NCI-H1417 (cell line): Measurements from ENCODE around the gene MKI67.

Experiments
- DNase-seq, 3 experiments: peaks; one replicate each; lab custom pipeline; 2025; lab: John Stamatoyannopoulos, UW

MKI67 gene

DNA sequence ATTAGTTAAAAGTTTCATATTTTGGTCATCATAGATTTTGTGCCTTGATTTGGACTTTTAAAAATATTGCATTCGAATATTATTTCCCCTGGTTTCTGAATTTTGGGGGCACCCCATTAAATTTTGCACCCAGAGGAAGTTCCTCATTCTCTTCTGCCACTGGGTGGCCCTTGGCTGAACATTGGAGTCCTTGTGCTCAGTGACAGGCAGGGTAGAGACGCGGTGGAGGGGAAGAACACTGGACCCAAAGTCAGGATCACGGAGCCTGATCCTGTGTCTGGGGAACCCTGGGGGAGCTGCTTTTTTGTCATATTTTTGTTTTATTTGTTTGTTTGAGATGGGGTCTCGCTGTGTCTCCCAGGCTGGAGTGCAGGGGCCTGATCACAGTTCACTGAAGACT lies 74.7 kb downstream of the MKI67 start:
- DNase-seq: no peak

DNA sequence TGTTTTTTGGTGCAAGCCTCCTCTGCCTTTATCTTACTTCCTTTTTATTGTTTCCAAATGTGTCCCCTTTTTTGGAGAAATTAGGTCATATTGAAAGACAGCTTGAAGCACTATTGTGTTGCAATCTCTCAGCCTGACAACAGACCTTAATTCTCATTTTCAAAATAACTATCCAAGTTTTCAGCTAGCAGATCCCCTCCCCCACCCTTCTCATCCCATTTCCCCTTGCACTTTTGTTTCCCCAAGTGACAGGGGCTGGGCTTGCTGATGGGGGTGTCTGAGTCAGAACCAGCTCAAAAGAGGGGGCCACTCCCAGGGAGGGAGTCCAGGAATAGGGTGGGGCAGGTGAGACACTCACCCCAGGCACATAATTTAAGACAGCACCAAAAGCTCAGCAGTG lies 75.3 kb downstream of the MKI67 start:
- no peak for DNase-seq

DNA sequence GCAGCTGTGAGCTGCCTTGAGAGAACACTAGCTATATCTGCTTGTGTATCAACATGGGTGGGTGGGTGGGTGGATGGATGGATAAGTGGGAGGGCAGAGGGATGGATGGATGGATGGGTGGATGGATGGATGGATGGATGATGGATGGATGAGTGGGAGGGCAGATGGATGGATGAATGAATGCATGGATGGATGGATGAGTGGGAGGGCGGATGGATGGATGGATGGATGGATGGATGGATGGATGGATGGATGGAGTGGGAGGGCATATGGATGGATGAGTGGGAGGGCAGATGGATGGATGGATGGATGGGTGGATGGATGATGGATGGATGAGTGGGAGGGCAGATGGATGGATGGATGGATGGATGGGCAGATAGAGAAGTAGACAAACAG lies 76.1 kb downstream of the MKI67 start:
- DNase-seq: no peak

DNA sequence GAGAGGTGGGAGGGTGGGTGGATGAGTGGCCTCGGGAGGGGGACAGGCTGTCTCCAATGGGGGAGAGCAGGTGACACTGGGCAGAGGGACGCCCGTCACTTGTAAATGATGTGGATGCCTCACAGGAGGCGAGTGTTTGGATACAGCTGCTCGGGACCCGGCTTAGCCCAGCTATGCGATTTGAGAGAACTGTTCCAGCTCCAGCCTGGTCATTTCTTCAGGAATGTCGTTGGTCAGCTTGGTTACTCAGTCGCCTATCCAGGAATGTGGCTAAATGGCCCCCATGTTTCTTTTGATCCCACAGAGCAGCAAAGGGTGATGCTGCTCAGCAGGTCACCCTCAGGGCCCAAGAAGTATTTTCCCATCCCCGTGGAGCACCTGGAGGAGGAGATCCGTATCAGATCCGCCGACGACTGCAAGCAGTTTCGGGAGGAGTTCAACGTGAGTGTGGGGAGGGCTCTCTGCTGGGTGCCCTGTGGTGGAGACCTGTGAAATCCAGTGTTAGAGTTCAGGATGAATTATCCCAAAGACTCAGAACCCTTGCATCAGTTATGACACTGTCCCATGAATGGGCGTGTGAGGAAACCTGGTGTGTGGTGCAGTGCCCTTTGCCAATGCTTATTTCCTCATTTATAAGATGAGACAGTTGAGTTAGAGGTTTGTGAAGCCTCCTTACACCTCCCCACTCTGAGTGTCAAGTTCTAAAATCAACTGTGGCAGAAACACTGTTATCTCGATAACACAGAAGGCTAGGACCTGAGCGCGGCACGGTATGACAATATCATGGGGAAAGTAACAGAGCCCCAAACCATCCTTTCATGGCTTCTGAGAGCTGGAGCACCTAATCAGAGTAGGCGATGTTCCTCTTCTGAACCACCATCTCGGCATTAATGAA lies 76.8 kb downstream of the MKI67 start:
- DNase-seq: no peak

DNA sequence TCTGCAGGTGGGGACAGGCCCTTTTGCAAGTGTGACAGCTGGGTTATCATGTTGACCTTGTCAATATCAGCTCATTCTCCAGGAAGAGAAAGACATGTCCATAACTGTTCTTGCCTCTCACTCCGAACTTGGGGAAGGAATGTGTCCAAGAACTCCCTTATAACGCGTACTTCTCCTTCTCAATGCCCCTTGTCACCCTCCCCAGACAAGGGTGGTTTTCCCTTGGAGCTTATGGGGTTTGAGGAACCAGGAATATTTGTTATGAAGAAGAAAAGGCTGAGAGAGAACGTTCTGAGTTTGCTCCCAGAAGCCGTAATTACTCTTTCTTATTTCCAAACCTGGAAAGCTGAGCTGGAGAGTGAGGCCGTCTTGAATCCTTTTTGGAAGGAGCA lies 77.4 kb downstream of the MKI67 start:
- no peak for DNase-seq

DNA sequence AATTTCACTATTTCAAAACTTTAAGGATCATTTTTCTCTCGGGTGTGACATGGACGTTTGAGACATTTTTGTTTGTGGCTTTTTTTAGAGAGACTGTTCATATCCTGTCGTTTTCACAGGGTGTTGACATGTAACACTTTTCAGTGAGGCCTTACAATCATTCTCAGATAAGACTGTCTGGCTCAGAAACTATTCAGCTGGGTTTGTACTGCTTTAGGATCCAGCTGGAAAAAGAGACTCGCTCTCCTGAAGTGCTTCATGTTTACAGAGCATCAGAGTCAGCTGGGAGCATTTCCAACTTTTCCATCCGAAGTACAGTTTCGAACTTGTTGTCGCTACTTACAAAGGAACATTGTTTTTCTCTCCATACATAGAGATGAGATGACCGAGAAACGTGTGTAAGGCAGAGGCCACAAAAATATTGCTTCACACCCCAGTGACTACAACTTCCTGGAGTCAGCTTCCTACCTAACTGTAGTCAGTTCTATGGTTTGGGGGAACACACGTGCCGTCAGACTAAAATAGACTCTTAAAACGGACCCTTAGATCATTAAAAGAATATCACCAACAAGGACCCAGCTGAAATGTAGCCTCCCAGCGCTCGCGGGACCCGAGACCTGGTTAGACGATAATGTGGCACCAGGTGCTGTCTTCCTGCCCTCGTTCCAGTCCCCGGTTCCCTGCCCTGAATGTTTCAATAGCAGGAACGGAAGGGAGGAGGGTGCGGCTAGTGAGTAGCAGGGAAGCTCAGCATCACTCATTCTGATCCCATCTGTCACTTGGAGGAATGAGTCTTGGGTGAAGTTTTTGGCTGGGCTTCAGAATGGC lies 78.0 kb downstream of the MKI67 start:
- DNase-seq: no peak

DNA sequence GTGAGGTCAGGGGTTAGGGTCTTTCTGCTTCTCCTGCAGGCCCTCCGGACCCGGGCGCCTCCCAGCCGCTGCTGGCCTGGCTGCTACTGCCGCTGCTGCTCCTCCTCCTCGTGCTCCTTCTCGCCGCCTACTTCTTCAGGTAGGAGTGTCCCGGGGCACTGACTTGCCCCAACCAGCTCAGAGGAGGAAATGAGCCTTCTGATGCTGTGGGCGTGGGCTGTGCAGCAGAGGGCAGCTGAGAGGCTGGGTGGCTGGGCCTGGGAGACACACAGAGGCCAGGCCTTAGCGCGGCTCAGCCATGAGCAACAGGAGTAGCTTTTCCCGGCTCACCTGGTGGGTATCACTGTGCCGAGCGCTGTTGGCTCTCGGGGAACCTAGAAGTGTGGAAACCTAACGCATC lies 78.9 kb downstream of the MKI67 start:
- no peak for DNase-seq

DNA sequence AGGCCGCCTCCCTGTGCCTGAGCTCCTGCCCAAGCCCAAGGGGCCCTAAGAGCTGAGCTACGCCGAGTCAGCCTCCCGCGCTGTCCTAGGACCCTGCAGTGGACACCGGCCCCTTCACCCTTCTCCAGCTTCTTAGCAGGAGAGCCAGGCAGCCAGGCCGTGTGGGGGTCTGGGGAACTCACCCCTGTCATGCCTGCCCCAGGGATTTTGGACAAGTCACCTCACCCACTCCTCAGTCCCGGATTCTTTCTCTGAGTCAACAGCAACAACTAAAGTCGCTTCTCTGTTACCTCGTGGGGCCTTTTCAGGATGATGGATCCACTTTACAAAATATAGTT lies 79.3 kb downstream of the MKI67 start:
- no peak for DNase-seq
